ENCODE data around the gene IPPK.

DNA sequence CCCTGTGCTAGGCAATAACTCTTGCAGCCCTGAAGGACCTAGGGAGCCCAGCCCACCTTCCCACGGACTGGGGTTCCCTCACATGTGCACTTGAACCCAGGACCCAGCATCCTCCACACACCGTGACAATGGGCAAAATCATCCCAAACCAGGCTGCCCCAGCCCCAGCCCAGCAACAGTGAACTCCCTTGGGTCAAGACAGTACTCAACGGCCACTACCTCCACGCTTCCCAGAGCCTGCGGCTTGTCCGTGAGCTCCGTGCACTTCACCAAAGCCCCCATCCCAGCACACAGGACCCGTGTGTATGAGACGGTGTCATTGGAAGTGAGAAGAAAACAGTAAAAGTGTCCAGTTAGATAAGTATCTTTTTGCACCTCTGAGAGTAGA is 55.8 kb downstream of the IPPK start:
- TF ChIP-seq, protein P1, sequence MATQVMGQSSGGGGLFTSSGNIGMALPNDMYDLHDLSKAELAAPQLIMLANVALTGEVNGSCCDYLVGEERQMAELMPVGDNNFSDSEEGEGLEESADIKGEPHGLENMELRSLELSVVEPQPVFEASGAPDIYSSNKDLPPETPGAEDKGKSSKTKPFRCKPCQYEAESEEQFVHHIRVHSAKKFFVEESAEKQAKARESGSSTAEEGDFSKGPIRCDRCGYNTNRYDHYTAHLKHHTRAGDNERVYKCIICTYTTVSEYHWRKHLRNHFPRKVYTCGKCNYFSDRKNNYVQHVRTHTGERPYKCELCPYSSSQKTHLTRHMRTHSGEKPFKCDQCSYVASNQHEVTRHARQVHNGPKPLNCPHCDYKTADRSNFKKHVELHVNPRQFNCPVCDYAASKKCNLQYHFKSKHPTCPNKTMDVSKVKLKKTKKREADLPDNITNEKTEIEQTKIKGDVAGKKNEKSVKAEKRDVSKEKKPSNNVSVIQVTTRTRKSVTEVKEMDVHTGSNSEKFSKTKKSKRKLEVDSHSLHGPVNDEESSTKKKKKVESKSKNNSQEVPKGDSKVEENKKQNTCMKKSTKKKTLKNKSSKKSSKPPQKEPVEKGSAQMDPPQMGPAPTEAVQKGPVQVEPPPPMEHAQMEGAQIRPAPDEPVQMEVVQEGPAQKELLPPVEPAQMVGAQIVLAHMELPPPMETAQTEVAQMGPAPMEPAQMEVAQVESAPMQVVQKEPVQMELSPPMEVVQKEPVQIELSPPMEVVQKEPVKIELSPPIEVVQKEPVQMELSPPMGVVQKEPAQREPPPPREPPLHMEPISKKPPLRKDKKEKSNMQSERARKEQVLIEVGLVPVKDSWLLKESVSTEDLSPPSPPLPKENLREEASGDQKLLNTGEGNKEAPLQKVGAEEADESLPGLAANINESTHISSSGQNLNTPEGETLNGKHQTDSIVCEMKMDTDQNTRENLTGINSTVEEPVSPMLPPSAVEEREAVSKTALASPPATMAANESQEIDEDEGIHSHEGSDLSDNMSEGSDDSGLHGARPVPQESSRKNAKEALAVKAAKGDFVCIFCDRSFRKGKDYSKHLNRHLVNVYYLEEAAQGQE (IDR thresholded peaks at IDR 0.05; ENCODE audit: insufficient read depth in 1 of 2, low read depth in 2 of 2, low read length in 1 of 2): no peak
- TF ChIP-seq, protein P2, sequence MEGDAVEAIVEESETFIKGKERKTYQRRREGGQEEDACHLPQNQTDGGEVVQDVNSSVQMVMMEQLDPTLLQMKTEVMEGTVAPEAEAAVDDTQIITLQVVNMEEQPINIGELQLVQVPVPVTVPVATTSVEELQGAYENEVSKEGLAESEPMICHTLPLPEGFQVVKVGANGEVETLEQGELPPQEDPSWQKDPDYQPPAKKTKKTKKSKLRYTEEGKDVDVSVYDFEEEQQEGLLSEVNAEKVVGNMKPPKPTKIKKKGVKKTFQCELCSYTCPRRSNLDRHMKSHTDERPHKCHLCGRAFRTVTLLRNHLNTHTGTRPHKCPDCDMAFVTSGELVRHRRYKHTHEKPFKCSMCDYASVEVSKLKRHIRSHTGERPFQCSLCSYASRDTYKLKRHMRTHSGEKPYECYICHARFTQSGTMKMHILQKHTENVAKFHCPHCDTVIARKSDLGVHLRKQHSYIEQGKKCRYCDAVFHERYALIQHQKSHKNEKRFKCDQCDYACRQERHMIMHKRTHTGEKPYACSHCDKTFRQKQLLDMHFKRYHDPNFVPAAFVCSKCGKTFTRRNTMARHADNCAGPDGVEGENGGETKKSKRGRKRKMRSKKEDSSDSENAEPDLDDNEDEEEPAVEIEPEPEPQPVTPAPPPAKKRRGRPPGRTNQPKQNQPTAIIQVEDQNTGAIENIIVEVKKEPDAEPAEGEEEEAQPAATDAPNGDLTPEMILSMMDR (IDR thresholded peaks at IDR 0.05): no peak
